Thyroid gland (tissue), 4 donors: ENCODE results near the gene CCDC149.

Experiments
- CTCF ChIP-seq, 6 experiments: fragments of 200-600 bp in 3 of 6; fragments of 450-650 bp in 3 of 6; sonication (generic) in 3 of 6; IDR thresholded peaks; one replicate each; pipeline ENCODE4 v1.5.1; 2016 to 2019; ENCODE audit warnings: antibody characterized with exemption in 6 of 6, mild to moderate bottlenecking in 2 of 6, inconsistent platforms in 1 of 6, moderate library complexity in 1 of 6
- POLR2A ChIP-seq, 2 donors: fragments of 450-650 bp; IDR thresholded peaks; one replicate each; pipeline ENCODE4 v1.6.1; 2017; ENCODE audit warnings: antibody characterized with exemption in 2 of 2, mild to moderate bottlenecking in 2 of 2, moderate library complexity in 1 of 2

GRCh38 chr4:24837336-24837735 lies 75.5 kb downstream of the CCDC149 start:
- no peak for TF ChIP-seq POLR2A (IDR thresholded peaks at IDR 0.05)
- TF ChIP-seq CTCF (IDR thresholded peaks at IDR 0.05): no peak
